HL-60 (cell line): ENCODE results near the gene C4orf46.

Experiments
- DNase-seq, 2 experiments: peaks; one replicate each; pipeline ENCODE4 v3.0.0-alpha.2; 2010 to 2020; ENCODE audit warnings: low read depth in 1 of 2, low spot score in 1 of 2
- H3K27ac ChIP-seq: fragments of 250-450 bp; sonication (Bioruptor Pico); replicated peaks from 2 replicates; pipeline ENCODE4 v1.5.1; 2020; ENCODE audit warnings: mild to moderate bottlenecking, moderate library complexity
- H3K27me3 ChIP-seq: fragments of 250-450 bp; sonication (Bioruptor Pico); 2 replicates; pipeline ENCODE4 v1.5.1; 2021; ENCODE audit warnings: mild to moderate bottlenecking, moderate library complexity; ENCODE audit not compliant: insufficient read depth, poor library complexity, severe bottlenecking
- H3K4me3 ChIP-seq: replicated peaks from 2 replicates; pipeline ENCODE4 v1.5.1; 2011; ENCODE audit warnings: mild to moderate bottlenecking, control low read depth, low read length; ENCODE audit not compliant: insufficient read depth
- GABPA ChIP-seq: IDR thresholded peaks from 2 replicates; pipeline ENCODE4 v1.6.1; 2012; ENCODE audit warnings: low read depth
- POLR2AphosphoS5 ChIP-seq: IDR thresholded peaks from 2 replicates; pipeline ENCODE4 v1.6.1; 2012; ENCODE audit warnings: low read depth
- SPI1 ChIP-seq: IDR thresholded peaks from 2 replicates; pipeline ENCODE4 v1.6.1; 2012; ENCODE audit warnings: low read depth, mild to moderate bottlenecking, borderline replicate concordance
- TF ChIP-seq, protein P1 (sequence below): IDR thresholded peaks from 2 replicates; pipeline ENCODE4 v1.6.1; 2012; ENCODE audit warnings: low read depth; ENCODE audit not compliant: insufficient replicate concordance
- TF ChIP-seq, protein P2 (sequence below): IDR thresholded peaks from one replicate; pipeline ENCODE4 v1.5.1; 2011; ENCODE audit warnings: low read length, control low read depth, inconsistent platforms; ENCODE audit not compliant: insufficient read depth

C4orf46 gene

DNA sequence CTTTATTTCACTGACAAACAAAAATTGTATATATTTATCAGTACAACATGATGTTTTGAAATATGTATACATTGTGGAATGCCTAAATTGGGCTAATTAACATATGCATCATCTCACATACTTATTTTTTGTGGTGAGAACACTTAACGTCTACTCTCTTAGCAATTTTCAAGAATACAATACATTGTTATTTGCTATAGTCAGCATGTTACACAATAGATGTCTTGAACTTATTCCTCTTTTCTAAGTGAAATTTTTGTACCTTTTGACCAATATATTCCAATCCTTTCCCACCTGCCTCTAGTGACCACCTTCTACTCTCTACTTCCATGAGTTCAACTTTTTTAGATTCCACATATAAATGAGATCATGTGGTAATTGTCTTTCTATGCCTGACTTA lies 35.1 kb downstream of the C4orf46 start:
- TF ChIP-seq, protein P1, sequence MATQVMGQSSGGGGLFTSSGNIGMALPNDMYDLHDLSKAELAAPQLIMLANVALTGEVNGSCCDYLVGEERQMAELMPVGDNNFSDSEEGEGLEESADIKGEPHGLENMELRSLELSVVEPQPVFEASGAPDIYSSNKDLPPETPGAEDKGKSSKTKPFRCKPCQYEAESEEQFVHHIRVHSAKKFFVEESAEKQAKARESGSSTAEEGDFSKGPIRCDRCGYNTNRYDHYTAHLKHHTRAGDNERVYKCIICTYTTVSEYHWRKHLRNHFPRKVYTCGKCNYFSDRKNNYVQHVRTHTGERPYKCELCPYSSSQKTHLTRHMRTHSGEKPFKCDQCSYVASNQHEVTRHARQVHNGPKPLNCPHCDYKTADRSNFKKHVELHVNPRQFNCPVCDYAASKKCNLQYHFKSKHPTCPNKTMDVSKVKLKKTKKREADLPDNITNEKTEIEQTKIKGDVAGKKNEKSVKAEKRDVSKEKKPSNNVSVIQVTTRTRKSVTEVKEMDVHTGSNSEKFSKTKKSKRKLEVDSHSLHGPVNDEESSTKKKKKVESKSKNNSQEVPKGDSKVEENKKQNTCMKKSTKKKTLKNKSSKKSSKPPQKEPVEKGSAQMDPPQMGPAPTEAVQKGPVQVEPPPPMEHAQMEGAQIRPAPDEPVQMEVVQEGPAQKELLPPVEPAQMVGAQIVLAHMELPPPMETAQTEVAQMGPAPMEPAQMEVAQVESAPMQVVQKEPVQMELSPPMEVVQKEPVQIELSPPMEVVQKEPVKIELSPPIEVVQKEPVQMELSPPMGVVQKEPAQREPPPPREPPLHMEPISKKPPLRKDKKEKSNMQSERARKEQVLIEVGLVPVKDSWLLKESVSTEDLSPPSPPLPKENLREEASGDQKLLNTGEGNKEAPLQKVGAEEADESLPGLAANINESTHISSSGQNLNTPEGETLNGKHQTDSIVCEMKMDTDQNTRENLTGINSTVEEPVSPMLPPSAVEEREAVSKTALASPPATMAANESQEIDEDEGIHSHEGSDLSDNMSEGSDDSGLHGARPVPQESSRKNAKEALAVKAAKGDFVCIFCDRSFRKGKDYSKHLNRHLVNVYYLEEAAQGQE, result no peak
- TF ChIP-seq SPI1, result no peak
- no peak for TF ChIP-seq POLR2AphosphoS5
- no peak overlapping the region for H3K27ac ChIP-seq
- no peaks in the 10 kb centered on the region for H3K27me3 ChIP-seq
- no peak for DNase-seq
- H3K4me3 ChIP-seq, result no peak overlapping the region

DNA sequence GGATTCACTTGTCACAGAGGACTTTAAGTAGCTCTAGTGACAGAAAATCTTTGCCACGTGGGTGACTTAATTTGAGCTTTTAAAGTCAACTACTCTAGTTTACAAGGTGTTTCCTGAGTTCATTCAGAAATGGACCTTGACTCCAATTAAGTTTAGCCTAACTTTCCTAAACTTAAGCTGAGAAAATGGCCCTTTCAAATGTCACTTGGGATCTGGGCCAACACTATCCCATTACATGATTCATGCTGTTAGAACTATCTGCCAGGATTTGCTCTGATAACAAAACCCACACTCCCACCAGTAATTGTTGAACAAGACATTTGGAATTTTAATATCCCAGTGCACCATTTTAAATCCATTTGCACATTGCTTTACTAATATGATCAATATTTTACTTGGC lies 40.8 kb downstream of the C4orf46 start:
- Histone ChIP-seq H3K27ac (no peak overlapping the region), H3K27me3 (no peaks in the 10 kb centered on the region), H3K4me3 (no peak overlapping the region)
- no peak for DNase-seq
- no peak for TF ChIP-seq POLR2AphosphoS5
- TF ChIP-seq, protein P1, result no peak
- no peak for TF ChIP-seq SPI1
- no peak for TF ChIP-seq GABPA
- TF ChIP-seq, protein P2, sequence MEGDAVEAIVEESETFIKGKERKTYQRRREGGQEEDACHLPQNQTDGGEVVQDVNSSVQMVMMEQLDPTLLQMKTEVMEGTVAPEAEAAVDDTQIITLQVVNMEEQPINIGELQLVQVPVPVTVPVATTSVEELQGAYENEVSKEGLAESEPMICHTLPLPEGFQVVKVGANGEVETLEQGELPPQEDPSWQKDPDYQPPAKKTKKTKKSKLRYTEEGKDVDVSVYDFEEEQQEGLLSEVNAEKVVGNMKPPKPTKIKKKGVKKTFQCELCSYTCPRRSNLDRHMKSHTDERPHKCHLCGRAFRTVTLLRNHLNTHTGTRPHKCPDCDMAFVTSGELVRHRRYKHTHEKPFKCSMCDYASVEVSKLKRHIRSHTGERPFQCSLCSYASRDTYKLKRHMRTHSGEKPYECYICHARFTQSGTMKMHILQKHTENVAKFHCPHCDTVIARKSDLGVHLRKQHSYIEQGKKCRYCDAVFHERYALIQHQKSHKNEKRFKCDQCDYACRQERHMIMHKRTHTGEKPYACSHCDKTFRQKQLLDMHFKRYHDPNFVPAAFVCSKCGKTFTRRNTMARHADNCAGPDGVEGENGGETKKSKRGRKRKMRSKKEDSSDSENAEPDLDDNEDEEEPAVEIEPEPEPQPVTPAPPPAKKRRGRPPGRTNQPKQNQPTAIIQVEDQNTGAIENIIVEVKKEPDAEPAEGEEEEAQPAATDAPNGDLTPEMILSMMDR, result no peak

- TF ChIP-seq GABPA, result no peak
- no peak for TF ChIP-seq POLR2AphosphoS5
- TF ChIP-seq, protein P1, result no peak
- no peak for TF ChIP-seq SPI1
- TF ChIP-seq, protein P2, result no peak
- no peak for DNase-seq
- H3K27ac ChIP-seq, result no peak overlapping the region
- H3K4me3 ChIP-seq, result no peak overlapping the region
- H3K27me3 ChIP-seq, result no peaks in the 10 kb centered on the region
These were observed 46.1 kb downstream of the C4orf46 start for GRCh38 chr4:158625544-158625943.
